ENCODE data around the gene NPR1.

NPR1 gene

DNA sequence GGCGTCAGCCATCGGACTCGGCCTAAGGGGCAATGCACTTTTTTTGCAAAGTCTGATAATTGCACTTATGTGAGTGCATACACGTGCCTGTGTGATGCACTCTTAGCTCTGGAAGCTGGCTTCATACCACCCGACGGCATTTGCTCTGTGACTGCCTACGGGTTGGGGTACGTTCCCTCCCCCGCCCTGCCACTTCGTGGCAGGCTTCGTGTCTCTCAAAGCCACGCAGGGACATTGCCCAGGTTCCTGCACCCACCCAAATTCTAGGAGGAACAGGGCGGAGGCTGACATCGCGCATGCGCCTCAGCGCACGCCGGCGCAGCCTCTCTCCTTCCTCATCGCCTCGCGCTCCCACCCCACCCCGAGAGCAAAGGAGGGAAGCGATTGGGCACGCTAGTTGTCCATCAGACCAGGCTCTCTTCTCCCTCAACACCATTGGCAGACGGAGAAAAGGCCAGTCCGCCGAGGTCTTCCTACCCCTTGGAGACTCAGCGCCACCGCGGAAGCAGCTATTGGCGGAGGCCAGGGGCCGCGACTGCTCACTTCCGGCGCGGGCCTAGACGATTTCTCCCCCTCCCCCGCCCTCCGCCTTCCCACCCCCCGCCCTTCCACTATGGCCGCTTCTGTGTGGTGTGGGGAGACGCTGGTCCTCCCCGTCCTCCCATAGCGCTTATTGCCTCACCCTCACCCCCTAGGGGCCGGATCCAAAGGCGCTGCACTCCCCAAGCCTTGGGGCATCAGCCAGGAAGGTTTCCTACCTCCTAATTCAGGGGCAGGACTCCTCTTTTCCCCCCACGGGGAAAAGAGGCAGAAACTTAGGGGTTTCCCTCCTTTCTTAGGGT lies 49.2 kb downstream of the NPR1 start, which contains the start of gene INTS3:
Gene INTS3 (plus strand): TSS at position 588 of the 842 bp plus-strand sequence. CDS start 585 bp downstream, outside the sequence.
- TF ChIP-seq, protein P1, sequence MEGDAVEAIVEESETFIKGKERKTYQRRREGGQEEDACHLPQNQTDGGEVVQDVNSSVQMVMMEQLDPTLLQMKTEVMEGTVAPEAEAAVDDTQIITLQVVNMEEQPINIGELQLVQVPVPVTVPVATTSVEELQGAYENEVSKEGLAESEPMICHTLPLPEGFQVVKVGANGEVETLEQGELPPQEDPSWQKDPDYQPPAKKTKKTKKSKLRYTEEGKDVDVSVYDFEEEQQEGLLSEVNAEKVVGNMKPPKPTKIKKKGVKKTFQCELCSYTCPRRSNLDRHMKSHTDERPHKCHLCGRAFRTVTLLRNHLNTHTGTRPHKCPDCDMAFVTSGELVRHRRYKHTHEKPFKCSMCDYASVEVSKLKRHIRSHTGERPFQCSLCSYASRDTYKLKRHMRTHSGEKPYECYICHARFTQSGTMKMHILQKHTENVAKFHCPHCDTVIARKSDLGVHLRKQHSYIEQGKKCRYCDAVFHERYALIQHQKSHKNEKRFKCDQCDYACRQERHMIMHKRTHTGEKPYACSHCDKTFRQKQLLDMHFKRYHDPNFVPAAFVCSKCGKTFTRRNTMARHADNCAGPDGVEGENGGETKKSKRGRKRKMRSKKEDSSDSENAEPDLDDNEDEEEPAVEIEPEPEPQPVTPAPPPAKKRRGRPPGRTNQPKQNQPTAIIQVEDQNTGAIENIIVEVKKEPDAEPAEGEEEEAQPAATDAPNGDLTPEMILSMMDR (IDR thresholded peaks at IDR 0.05; ENCODE audit: low read depth, low read length, missing control alignments) = peak; percentile 16
- no peaks in the 10 kb centered on the region for H3K27me3 ChIP-seq (replicated peaks)
- no peaks in the 10 kb centered on the region for H3K36me3 ChIP-seq (replicated peaks)
- in situ Hi-C loops (cut with HindIII; ENCODE audit: low pct_ligation_motif_present, low sequenced_read_pairs) = no loop called here
- peak within 1 kb of the TSS; percentile 80 for H3K4me3 ChIP-seq (ENCODE audit: low read depth, low read length)
- DNase-seq = peak; percentile 100
- H3K27ac ChIP-seq = peak within 1 kb of the TSS; percentile 68

DNA sequence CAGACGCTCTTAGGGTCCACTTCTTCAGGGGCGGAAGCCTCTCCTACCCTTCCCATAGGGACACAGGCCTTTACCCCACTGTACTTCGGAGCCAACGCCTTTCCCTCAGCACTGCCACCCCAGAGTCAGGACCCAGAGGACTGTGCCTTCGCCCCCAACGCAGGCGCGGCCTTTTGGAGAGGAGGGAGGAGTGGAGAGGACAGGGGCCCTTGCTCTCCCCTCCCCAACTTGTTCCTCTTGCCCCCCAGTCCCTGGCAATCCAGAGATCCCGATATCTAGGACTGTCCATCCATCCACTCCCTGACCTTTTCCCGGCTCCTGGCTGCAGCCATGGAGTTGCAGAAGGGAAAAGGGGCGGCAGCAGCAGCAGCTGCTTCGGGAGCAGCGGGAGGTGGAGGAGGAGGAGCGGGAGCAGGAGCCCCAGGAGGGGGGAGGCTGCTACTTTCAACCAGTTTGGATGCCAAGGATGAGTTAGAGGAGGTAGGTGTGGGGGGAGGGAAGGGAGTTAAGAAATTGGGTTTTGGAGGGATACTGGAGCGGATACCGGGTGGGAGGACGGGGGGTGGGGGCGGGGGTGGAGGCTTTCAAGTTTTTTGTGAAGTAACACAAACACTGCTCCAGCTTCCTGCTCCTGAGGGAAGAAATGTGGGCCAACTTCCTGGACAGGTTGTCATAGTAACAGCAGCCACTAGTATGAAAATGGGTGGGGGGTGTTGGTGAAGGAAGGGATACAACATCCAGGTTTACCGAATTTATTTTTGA lies 50.0 kb downstream of the NPR1 start:
- TF ChIP-seq, protein P1 (IDR thresholded peaks at IDR 0.05; ENCODE audit: low read depth, low read length, missing control alignments) = no peak
- in situ Hi-C loops (cut with HindIII; ENCODE audit: low pct_ligation_motif_present, low sequenced_read_pairs) = no loop called here
- DNase-seq = no peak
- Histone ChIP-seq H3K4me3 (ENCODE audit: low read depth, low read length) (peak overlapping the region; percentile 80), H3K27ac (peak overlapping the region; percentile 68), H3K36me3 (replicated peaks) (no peaks in the 10 kb centered on the region), H3K27me3 (replicated peaks) (no peaks in the 10 kb centered on the region)

DNA sequence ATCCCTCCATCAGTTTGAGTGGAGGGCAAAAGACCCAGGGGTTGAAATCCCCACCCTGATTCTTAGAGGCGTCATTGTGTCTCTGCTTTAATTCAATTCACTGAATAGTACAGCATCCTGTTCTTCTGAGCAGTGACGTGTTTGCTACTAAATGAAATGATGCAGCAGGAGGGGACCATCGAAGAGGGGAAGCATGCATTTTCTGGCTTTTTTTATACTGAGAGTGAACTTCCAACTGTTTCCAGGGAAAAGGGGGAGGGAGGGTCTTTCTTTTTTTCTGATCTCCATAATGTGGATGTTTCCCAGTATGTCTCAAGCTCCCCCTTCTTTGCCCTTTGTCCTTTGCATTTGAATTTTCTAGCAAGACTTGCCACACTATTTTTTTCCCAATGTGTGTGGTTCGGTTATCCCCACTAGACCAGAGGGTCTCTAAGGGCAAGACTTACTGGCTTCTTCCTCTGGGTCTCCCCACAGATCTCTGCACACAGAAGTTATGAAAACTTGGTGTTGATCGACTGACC lies 52.0 kb downstream of the NPR1 start:
- DNase-seq = no peak
- in situ Hi-C loops (cut with HindIII; ENCODE audit: low pct_ligation_motif_present, low sequenced_read_pairs) = no loop called here
- Histone ChIP-seq H3K27me3 (replicated peaks) (no peaks in the 10 kb centered on the region), H3K27ac (no peak overlapping the region), H3K4me3 (ENCODE audit: low read depth, low read length) (no peak overlapping the region), H3K36me3 (replicated peaks) (no peaks in the 10 kb centered on the region)
- TF ChIP-seq, protein P1 (IDR thresholded peaks at IDR 0.05; ENCODE audit: low read depth, low read length, missing control alignments) = no peak

DNA sequence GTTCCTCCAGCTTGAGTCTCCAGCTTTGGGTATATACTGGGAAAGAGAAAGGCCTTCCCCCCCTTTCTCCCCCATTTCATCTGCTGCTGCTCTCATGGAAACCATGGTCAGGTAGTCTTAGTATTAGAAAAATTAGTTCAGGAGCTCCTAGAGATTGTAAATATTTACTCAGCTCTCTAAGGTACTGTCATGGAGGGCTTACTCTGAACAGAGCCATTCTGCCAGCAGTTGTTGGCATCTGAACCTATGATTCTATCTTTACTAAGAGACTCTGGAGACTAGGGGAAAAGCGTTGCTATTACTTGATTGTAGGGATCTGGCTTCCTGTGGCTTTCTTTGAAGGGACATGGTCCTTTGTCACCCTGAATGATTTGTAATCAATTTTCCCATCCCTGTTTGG lies 55.5 kb downstream of the NPR1 start:
- no peak overlapping the region for H3K27ac ChIP-seq
- in situ Hi-C loops (cut with HindIII; ENCODE audit: low pct_ligation_motif_present, low sequenced_read_pairs) = no loop called here
- no peak overlapping the region for H3K4me3 ChIP-seq (ENCODE audit: low read depth, low read length)
- no peak for DNase-seq
- no peaks in the 10 kb centered on the region for H3K36me3 ChIP-seq (replicated peaks)
- H3K27me3 ChIP-seq (replicated peaks) = no peaks in the 10 kb centered on the region
- TF ChIP-seq, protein P1 (IDR thresholded peaks at IDR 0.05; ENCODE audit: low read depth, low read length, missing control alignments) = no peak

DNA sequence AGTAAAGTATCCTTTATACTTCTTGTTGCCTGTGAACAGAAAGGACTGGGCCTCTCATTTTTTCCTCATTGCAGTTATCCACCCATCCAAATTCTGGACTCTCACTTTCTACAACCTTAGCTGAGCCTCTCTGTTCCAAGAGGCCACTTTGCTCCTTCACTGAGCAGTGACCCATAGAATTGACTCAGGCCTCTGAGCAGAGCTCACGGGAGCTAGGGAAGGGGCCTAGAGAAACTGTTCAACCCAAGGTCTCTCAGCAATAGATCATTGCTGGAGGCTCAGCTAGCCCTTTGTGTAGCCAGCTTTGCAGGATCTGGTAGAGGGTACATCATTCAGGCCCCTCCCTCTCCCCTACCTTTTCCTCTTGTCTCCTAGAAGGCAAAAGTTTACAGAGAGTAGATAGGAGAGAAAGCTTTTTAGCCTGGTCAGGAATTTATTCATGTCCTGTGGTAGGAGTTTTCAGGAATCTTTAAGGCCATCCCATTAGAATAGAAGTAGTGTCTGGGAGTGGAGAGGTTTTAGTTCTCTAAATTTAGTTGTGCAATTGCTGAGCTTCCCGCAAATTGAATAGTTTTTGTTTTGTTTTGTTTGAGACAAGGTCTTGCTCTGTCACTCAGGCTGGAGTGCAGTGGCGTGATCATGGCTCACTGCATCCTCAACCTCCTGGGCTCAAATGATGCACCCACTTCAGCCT lies 56.1 kb downstream of the NPR1 start:
- Histone ChIP-seq H3K27me3 (replicated peaks) (no peaks in the 10 kb centered on the region), H3K4me3 (ENCODE audit: low read depth, low read length) (no peak overlapping the region), H3K36me3 (replicated peaks) (no peaks in the 10 kb centered on the region), H3K27ac (no peak overlapping the region)
- TF ChIP-seq, protein P1 (IDR thresholded peaks at IDR 0.05; ENCODE audit: low read depth, low read length, missing control alignments) = no peak
- no peak for DNase-seq
- in situ Hi-C loops (cut with HindIII; ENCODE audit: low pct_ligation_motif_present, low sequenced_read_pairs) = no loop called here
